Naive B cell (primary cell): ENCODE measurements around the gene LDLRAD4. TPM values are rescaled to one million over a fixed set of nuclear protein-coding genes. Genes with fewer than 3 reads are reported as not detected.

Experiments used
- ATAC-seq, 2 donors: fragments of 150-1000 bp; cut with Tn5 transposase; 2 replicates each; pipeline ENCODE4 v1.10.0; 2021; ENCODE audit warnings: low read depth in 2 of 2, mild to moderate bottlenecking in 2 of 2, moderate library complexity in 2 of 2
- DNase-seq: peaks from one replicate; pipeline ENCODE4 v3.0.0; 2022
- H3K27ac Mint-ChIP-seq, 6 donors: one replicate each; pipeline ENCODE4 v1.8.0; 2020 to 2022; ENCODE audit warnings: mild to moderate bottlenecking in 6 of 6, mixed read lengths in 6 of 6, moderate library complexity in 5 of 6, inconsistent platforms in 2 of 6
- H3K27me3 Mint-ChIP-seq, 3 donors: one replicate each; pipeline ENCODE4 v1.8.0; 2021 to 2022; ENCODE audit warnings: mixed read lengths in 3 of 3, mild to moderate bottlenecking in 1 of 3
- H3K36me3 Mint-ChIP-seq, 2 donors: one replicate each; pipeline ENCODE4 v1.8.0; 2020 to 2022; ENCODE audit warnings: mixed read lengths in 2 of 2, inconsistent platforms in 1 of 2, mild to moderate bottlenecking in 1 of 2
- H3K4me1 Mint-ChIP-seq, 3 donors: one replicate each; pipeline ENCODE4 v1.8.0; 2020 to 2022; ENCODE audit warnings: mixed read lengths in 3 of 3, inconsistent platforms in 1 of 3, mild to moderate bottlenecking in 1 of 3, moderate library complexity in 1 of 3
- H3K4me3 Mint-ChIP-seq, 8 donors: one replicate each; pipeline ENCODE4 v1.8.0; 2020 to 2022; ENCODE audit warnings: mild to moderate bottlenecking in 8 of 8, mixed read lengths in 8 of 8, moderate library complexity in 8 of 8, inconsistent platforms in 2 of 8
- H3K9me3 Mint-ChIP-seq, 7 donors: one replicate each; pipeline ENCODE4 v1.8.0; 2020 to 2022; ENCODE audit warnings: mixed read lengths in 7 of 7, mild to moderate bottlenecking in 5 of 7, inconsistent platforms in 2 of 7, moderate library complexity in 1 of 7
- polyA plus RNA-seq, 6 donors: library from polyadenylated mRNA; unstranded; fragments of 300-500 nt; fragmentation: Illumina TruSeq; gene quantifications; one replicate each; pipeline ENCODE4 v1.2.3, GENCODE V29; 2021; ENCODE audit warnings: low read depth in 6 of 6

Gene LDLRAD4
- polyA plus RNA-seq, 6 donors from 2014 or later, result 6.4 to 16.1 (median 9.2) TPM

DNA sequence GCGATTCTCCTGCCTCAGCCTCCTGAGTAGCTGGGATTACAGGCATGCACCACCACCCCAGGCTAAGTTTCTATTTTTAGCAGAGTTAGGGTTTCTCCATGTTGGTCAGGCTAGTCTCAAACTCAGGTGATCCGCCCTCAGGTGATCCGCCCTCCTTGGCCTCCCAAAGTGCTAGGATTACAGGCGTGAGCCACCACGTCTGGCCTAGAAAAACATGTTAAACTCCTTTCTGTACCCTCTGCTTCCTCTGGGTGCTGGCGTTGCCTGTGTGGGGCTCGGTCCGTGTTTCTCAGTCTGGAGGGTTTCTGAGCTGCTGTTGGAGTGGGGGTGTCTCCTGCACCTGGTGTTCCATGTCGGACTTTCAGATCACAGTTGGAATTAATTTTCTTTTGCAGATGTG lies 17.9 kb downstream of the LDLRAD4 start:
- Mint-ChIP-seq H3K4me3 (no peak overlapping the region), H3K9me3 (no peaks in the 10 kb centered on the region), H3K27me3 (no peaks in the 10 kb centered on the region), H3K36me3 (no peaks in the 10 kb centered on the region), H3K4me1 (no peaks in the 10 kb centered on the region), H3K27ac (no peak overlapping the region)
- no peak for ATAC-seq
- no peak for DNase-seq

DNA sequence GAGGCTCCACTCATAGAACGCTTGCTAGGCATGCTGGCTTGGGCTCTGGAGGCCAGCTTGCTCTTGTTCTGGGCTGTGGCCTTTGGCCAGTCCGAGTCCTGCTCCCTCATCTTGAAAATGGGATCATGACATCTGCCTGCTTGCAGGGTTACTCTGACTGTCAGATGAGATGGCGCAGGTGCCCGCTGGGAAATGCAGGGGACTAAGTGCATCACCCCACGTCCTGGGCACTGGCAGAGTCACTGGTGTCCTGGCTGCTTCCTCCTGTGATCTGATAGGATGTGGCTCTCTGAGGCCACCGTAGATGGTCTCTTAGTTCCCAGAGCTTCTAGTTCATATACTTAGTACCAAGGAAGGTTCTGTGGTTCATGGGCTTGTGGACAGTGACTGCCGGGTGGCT lies 18.5 kb downstream of the LDLRAD4 start:
- Mint-ChIP-seq H3K27ac (no peak overlapping the region), H3K27me3 (no peaks in the 10 kb centered on the region), H3K4me3 (no peak overlapping the region), H3K4me1 (no peaks in the 10 kb centered on the region), H3K36me3 (no peaks in the 10 kb centered on the region), H3K9me3 (no peaks in the 10 kb centered on the region)
- ATAC-seq (no peak), DNase-seq (no peak)

GRCh38 chr18:13237641-13238040 lies 19.1 kb downstream of the LDLRAD4 start:
- ATAC-seq (no peak), DNase-seq (no peak)
- no peaks in the 10 kb centered on the region for H3K27me3 Mint-ChIP-seq
- no peak overlapping the region for H3K27ac Mint-ChIP-seq
- no peaks in the 10 kb centered on the region for H3K9me3 Mint-ChIP-seq
- H3K36me3 Mint-ChIP-seq, result no peaks in the 10 kb centered on the region
- no peak overlapping the region for H3K4me3 Mint-ChIP-seq
- no peaks in the 10 kb centered on the region for H3K4me1 Mint-ChIP-seq

DNA sequence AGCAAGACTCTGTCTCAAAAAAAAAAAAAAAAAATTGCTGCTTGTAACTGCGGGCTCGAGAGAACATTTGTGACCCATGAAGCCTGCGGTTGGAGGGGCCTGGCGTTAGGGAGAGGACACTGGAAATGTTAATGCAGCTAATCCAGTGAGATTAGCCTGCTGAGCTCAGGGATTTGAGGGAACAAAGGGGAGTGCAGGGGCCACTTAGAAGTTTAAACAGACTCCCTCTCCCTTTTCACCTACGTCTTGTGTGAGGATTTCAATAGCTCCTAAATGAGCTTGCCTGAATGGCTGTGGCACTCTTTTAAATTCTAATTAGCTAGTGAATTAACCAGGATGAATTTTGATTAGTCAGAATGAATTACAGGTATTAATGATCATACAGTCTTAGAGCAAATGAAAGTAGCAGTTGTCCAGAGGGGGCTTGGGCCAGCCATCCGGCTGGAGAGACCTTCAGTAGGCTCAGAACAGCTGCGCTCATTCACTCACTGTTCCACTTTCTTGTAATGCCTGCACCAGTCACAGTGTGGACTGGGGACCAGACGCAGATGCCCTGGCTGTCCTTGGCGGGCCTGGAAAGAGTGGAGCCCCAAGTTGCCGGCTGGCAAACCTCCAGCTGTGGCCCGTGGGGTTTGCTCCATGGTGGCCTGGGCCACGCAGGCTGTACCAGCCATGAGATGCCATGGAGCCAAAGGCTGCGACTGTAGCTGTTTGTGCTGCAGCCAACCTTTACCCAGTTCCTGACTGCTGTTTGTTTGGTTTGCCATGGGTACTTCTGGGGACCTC lies 20.8 kb downstream of the LDLRAD4 start:
- no peak overlapping the region for H3K27ac Mint-ChIP-seq
- H3K9me3 Mint-ChIP-seq, result peaks cover 0 to 5% (median 0%) of the 10 kb centered on the region in 7 donors
- DNase-seq, result no peak
- ATAC-seq, result no peak
- no peak overlapping the region for H3K4me3 Mint-ChIP-seq
- no peaks in the 10 kb centered on the region for H3K36me3 Mint-ChIP-seq
- peaks cover 0 to 3% (median 0%) of the 10 kb centered on the region in 3 donors for H3K4me1 Mint-ChIP-seq
- H3K27me3 Mint-ChIP-seq, result no peaks in the 10 kb centered on the region

- peaks cover 0 to 5% (median 0%) of the 10 kb centered on the region in 7 donors for H3K9me3 Mint-ChIP-seq
- H3K27me3 Mint-ChIP-seq, result no peaks in the 10 kb centered on the region
- H3K36me3 Mint-ChIP-seq, result no peaks in the 10 kb centered on the region
- peak overlapping the region in 1 of 6 donors; percentile 47 for H3K27ac Mint-ChIP-seq
- no peak overlapping the region for H3K4me3 Mint-ChIP-seq
- ATAC-seq, result no peak
- no peak for DNase-seq
- H3K4me1 Mint-ChIP-seq, result peaks cover 0 to 3% (median 0%) of the 10 kb centered on the region in 3 donors
These were observed 21.6 kb downstream of the LDLRAD4 start for GRCh38 chr18:13240060-13240725.

DNA sequence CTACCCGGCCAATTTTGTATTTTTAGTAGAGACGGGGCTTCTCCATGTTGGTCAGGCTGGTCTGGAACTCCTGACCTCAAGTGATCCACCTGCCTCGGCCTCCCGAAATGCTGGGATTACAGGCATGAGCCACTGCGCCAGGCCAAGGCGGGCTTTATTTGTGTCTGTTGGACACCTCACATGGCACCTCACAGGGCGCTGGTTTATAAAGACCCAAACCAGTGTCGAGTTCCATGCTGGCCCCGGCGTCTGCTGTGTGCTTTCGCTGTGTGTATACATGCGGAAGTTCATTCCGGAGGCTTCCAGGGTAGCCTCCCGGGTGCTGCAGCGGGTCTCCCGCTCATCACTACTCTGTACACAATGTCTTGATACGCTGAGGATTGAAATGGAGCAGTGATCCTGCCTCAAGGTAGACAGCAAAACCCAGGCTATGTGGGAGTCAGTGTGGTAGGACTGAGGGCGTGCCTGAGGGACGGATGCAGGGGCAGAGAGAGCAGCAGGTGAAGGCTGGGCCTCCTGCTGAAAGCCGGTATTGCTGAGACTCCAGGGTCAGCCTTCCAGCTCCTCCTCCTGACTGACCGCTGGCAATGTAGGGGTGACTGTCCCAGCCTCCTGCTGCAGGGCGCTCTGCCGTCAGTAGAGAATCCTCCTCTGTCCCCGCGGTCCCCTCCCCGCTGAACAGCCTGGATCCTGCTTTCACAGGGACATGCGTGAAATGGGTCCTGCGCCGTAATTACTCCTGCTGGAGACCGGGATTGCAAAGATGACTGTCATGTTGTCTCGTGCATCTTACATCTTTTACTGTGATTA lies 22.7 kb downstream of the LDLRAD4 start:
- Mint-ChIP-seq H3K27me3 (no peaks in the 10 kb centered on the region), H3K4me3 (no peak overlapping the region), H3K36me3 (no peaks in the 10 kb centered on the region), H3K4me1 (peaks cover 0 to 3% (median 0%) of the 10 kb centered on the region in 3 donors), H3K9me3 (peaks cover 0 to 5% (median 0%) of the 10 kb centered on the region in 7 donors), H3K27ac (no peak overlapping the region)
- DNase-seq (no peak), ATAC-seq (no peak)

- Mint-ChIP-seq H3K36me3 (no peaks in the 10 kb centered on the region), H3K4me1 (peaks cover 0 to 3% (median 0%) of the 10 kb centered on the region in 3 donors), H3K27ac (peak overlapping the region in 1 of 6 donors; percentile 76), H3K27me3 (no peaks in the 10 kb centered on the region), H3K4me3 (no peak overlapping the region), H3K9me3 (peaks cover 0 to 5% (median 0%) of the 10 kb centered on the region in 7 donors)
- no peak for ATAC-seq
- DNase-seq, result no peak
These were observed 23.3 kb downstream of the LDLRAD4 start for GRCh38 chr18:13241893-13242175.

DNA sequence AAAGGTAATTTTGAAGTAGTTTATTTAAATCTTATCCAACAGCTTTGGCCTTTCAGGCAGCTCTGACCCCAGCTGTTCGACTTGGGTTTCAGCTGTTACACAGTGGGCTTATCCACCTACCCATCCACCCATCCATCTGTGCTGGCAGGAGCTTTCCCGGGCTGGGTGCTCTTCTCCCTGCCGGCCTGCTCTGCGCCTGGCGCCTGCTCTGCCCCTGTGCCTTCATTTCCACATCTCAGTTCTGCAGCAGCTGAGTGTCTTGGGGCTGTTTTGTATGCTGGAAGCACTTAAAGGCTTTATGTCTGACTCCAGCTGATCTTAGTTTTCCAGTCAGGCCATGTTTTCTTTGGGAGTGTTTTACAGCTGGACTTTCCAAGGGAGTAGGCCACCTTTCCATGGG lies 24.2 kb downstream of the LDLRAD4 start:
- Mint-ChIP-seq H3K27me3 (no peaks in the 10 kb centered on the region), H3K27ac (no peak overlapping the region), H3K36me3 (no peaks in the 10 kb centered on the region), H3K4me1 (peaks cover 0 to 3% (median 0%) of the 10 kb centered on the region in 3 donors), H3K4me3 (peak overlapping the region in 1 of 8 donors; percentile 37), H3K9me3 (peaks cover 0 to 5% (median 0%) of the 10 kb centered on the region in 7 donors)
- ATAC-seq, result no peak
- DNase-seq, result no peak

- H3K9me3 Mint-ChIP-seq, result peaks cover 0 to 5% (median 0%) of the 10 kb centered on the region in 7 donors
- no peak overlapping the region for H3K4me3 Mint-ChIP-seq
- no peak for ATAC-seq
- DNase-seq, result no peak
- H3K4me1 Mint-ChIP-seq, result peaks cover 0 to 3% (median 0%) of the 10 kb centered on the region in 3 donors
- H3K27me3 Mint-ChIP-seq, result no peaks in the 10 kb centered on the region
- H3K27ac Mint-ChIP-seq, result no peak overlapping the region
- H3K36me3 Mint-ChIP-seq, result no peaks in the 10 kb centered on the region
These were observed 24.8 kb downstream of the LDLRAD4 start for GRCh38 chr18:13243363-13243762.

DNA sequence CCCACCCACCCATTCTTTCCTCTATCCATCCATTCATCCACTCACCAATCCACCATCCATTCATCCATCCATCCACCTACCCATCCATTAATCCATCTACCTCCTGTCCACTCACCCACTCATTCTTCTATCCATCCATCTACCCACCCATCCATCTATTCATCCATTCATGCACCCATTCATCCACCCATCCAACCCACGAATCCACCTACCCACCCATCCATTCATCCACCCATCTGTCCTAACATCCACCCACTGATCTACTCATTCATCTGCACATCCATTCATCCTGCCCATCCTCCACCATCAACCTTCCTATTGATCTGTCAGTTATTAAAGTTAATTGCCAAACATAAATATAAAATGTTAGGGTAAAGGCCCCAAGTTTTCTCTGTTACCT lies 25.6 kb downstream of the LDLRAD4 start:
- Mint-ChIP-seq H3K36me3 (no peaks in the 10 kb centered on the region), H3K9me3 (peaks cover 0 to 5% (median 0%) of the 10 kb centered on the region in 7 donors), H3K27me3 (no peaks in the 10 kb centered on the region), H3K27ac (no peak overlapping the region), H3K4me1 (peaks cover 0 to 3% (median 0%) of the 10 kb centered on the region in 3 donors), H3K4me3 (no peak overlapping the region)
- DNase-seq, result no peak
- ATAC-seq, result no peak

DNA sequence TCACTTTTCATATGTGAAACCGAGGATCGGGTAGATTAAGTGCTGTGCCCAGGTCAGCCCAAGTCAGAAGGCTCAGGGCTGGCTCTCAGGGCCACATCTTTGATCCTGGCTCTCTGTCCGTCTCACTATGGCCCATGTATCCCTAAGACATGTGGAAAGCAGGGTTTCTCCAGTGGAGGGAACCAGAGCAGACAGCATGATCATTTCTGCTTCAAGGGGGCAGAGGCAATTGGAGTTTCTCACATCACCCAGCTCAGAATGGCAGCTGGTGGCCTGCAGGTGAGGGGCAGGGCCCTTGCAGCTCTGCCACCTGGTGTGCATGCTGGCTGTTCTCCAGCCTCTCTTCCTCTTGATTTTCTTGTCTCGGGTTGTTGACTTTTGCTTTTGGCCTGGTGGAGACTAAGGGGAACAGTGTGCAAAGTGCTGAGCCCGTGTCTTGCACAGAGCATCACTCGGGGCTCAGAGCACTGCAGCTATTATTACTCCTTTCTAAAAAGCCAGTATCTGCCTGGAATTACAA lies 27.0 kb downstream of the LDLRAD4 start:
- H3K4me1 Mint-ChIP-seq, result peaks cover 0 to 3% (median 0%) of the 10 kb centered on the region in 3 donors
- H3K36me3 Mint-ChIP-seq, result no peaks in the 10 kb centered on the region
- H3K4me3 Mint-ChIP-seq, result no peak overlapping the region
- H3K9me3 Mint-ChIP-seq, result peaks cover 0 to 6% (median 3%) of the 10 kb centered on the region in 7 donors
- ATAC-seq (no peak), DNase-seq (no peak)
- H3K27ac Mint-ChIP-seq, result no peak overlapping the region
- H3K27me3 Mint-ChIP-seq, result no peaks in the 10 kb centered on the region

- ATAC-seq (no peak), DNase-seq (no peak)
- Mint-ChIP-seq H3K27ac (no peak overlapping the region), H3K27me3 (no peaks in the 10 kb centered on the region), H3K4me1 (peaks cover 0 to 3% (median 0%) of the 10 kb centered on the region in 3 donors), H3K9me3 (peaks cover 0 to 6% (median 3%) of the 10 kb centered on the region in 7 donors), H3K36me3 (no peaks in the 10 kb centered on the region), H3K4me3 (no peak overlapping the region)
These were observed 27.6 kb downstream of the LDLRAD4 start for GRCh38 chr18:13246121-13246520.

GRCh38 chr18:13246591-13246990 lies 28.0 kb downstream of the LDLRAD4 start:
- peaks cover 0 to 6% (median 3%) of the 10 kb centered on the region in 7 donors for H3K9me3 Mint-ChIP-seq
- ATAC-seq (no peak), DNase-seq (no peak)
- peaks cover 0 to 3% (median 0%) of the 10 kb centered on the region in 3 donors for H3K4me1 Mint-ChIP-seq
- no peak overlapping the region for H3K4me3 Mint-ChIP-seq
- no peak overlapping the region for H3K27ac Mint-ChIP-seq
- H3K27me3 Mint-ChIP-seq, result no peaks in the 10 kb centered on the region
- H3K36me3 Mint-ChIP-seq, result no peaks in the 10 kb centered on the region
